ENCODE measurements around the gene AURKA. TPM values are rescaled to one million over a fixed set of nuclear protein-coding genes. Genes with fewer than 3 reads are reported as not detected.

AURKA gene
- total and polyA plus RNA-seq, 9 of the 15 experiments (the other 6 are each of a cell fraction or from before 2014, with no cell fraction given): 72.7 to 162 (median 113) TPM

DNA sequence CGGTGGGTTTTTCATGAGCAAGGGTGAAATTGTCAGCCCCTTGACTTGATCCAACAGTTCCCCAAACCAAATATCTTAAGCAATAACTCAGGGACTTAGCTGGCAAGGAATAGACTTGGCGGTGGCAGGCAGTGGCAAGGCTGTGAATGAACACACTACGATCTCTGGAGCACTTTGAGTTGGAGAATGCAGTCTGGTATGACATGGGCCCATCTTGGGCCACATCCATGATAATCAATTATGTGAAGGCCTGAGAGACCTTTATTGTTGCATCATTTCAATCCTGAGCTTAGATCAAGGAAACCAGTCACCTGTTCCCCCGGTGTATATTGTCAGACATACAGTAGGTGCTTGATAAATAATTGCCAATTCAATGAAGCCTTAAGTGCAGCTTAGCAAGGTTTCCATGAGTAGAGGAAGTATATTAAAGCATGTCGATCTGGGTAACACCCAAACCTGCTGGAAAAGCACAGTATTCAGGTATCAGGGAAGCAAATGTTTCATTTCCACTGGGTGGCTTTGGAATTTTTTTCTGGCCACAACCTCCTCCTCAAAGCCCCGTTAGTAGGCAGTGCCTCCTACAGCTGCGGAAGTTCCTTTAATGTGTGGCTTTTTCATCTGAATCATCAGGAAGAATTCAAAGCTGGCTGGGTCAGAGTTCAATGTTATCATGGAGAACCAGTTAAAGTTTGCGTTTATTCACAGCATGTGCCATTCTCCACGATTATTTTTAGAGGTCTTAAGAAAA, 30.2 kb upstream of the AURKA start (continued):
- TF ChIP-seq SPI1 (IDR thresholded peaks at IDR 0.05; ENCODE audit: borderline replicate concordance, low read depth, low read length) (peak; percentile 43; the same call in 1 of the 2 replicates), ZNF354B (CRISPR knock-in tag; IDR thresholded peaks at IDR 0.05) (no peak), CSDE1 (IDR thresholded peaks at IDR 0.05) (no peak), TAF9B (IDR thresholded peaks at IDR 0.05; ENCODE audit: partially characterized antibody) (no peak), DACH1 (IDR thresholded peaks at IDR 0.05; ENCODE audit: partially characterized antibody) (no peak), HIVEP1 (CRISPR knock-in tag; IDR thresholded peaks at IDR 0.05) (no peak), MEF2A (IDR thresholded peaks at IDR 0.05; ENCODE audit: control insufficient read depth, low read depth, low read length) (no peak), POLR2G (IDR thresholded peaks at IDR 0.05; ENCODE audit: low read depth, low read length) (no peak), RCOR1 (IDR thresholded peaks at IDR 0.05; ENCODE audit: borderline replicate concordance in 1 of 2, low read depth in 2 of 2, low read length in 2 of 2) (peak in 1 of 2 experiments; percentile 62; a peak in 1 of 4 replicates), HDAC1 (IDR thresholded peaks at IDR 0.05) (no peak), ZNF133 (CRISPR knock-in tag; IDR thresholded peaks at IDR 0.05) (no peak), SIN3A (IDR thresholded peaks at IDR 0.05; ENCODE audit: borderline replicate concordance in 2 of 2, control insufficient read depth in 1 of 2, low read depth in 2 of 2, low read length in 2 of 2) (no peak), ZNF24 (IDR thresholded peaks at IDR 0.05) (no peak), ZNF431 (CRISPR knock-in tag; IDR thresholded peaks at IDR 0.05) (no peak), ZFP1 (CRISPR knock-in tag; IDR thresholded peaks at IDR 0.05) (no peak), ZNF143 (CRISPR knock-in tag; IDR thresholded peaks at IDR 0.05) (no peak), SMARCC2 (IDR thresholded peaks at IDR 0.05; ENCODE audit: low read depth) (peak; percentile 50; the same call in 1 of the 2 replicates)
- TF ChIP-seq, protein P1, sequence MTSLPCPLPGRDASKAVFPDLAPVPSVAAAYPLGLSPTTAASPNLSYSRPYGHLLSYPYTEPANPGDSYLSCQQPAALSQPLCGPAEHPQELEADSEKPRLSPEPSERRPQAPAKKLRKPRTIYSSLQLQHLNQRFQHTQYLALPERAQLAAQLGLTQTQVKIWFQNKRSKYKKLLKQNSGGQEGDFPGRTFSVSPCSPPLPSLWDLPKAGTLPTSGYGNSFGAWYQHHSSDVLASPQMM (CRISPR knock-in tag; IDR thresholded peaks at IDR 0.05): no peak
- TF ChIP-seq, protein P2, sequence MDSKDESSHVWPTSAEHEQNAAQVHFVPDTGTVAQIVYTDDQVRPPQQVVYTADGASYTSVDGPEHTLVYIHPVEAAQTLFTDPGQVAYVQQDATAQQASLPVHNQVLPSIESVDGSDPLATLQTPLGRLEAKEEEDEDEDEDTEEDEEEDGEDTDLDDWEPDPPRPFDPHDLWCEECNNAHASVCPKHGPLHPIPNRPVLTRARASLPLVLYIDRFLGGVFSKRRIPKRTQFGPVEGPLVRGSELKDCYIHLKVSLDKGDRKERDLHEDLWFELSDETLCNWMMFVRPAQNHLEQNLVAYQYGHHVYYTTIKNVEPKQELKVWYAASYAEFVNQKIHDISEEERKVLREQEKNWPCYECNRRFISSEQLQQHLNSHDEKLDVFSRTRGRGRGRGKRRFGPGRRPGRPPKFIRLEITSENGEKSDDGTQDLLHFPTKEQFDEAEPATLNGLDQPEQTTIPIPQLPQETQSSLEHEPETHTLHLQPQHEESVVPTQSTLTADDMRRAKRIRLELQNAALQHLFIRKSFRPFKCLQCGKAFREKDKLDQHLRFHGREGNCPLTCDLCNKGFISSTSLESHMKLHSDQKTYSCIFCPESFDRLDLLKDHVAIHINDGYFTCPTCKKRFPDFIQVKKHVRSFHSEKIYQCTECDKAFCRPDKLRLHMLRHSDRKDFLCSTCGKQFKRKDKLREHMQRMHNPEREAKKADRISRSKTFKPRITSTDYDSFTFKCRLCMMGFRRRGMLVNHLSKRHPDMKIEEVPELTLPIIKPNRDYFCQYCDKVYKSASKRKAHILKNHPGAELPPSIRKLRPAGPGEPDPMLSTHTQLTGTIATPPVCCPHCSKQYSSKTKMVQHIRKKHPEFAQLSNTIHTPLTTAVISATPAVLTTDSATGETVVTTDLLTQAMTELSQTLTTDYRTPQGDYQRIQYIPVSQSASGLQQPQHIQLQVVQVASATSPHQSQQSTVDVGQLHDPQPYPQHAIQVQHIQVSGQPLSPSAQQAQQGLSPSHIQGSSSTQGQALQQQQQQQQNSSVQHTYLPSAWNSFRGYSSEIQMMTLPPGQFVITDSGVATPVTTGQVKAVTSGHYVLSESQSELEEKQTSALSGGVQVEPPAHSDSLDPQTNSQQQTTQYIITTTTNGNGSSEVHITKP (IDR thresholded peaks at IDR 0.05; ENCODE audit: partially characterized antibody): no peak
- TF ChIP-seq, protein P3, sequence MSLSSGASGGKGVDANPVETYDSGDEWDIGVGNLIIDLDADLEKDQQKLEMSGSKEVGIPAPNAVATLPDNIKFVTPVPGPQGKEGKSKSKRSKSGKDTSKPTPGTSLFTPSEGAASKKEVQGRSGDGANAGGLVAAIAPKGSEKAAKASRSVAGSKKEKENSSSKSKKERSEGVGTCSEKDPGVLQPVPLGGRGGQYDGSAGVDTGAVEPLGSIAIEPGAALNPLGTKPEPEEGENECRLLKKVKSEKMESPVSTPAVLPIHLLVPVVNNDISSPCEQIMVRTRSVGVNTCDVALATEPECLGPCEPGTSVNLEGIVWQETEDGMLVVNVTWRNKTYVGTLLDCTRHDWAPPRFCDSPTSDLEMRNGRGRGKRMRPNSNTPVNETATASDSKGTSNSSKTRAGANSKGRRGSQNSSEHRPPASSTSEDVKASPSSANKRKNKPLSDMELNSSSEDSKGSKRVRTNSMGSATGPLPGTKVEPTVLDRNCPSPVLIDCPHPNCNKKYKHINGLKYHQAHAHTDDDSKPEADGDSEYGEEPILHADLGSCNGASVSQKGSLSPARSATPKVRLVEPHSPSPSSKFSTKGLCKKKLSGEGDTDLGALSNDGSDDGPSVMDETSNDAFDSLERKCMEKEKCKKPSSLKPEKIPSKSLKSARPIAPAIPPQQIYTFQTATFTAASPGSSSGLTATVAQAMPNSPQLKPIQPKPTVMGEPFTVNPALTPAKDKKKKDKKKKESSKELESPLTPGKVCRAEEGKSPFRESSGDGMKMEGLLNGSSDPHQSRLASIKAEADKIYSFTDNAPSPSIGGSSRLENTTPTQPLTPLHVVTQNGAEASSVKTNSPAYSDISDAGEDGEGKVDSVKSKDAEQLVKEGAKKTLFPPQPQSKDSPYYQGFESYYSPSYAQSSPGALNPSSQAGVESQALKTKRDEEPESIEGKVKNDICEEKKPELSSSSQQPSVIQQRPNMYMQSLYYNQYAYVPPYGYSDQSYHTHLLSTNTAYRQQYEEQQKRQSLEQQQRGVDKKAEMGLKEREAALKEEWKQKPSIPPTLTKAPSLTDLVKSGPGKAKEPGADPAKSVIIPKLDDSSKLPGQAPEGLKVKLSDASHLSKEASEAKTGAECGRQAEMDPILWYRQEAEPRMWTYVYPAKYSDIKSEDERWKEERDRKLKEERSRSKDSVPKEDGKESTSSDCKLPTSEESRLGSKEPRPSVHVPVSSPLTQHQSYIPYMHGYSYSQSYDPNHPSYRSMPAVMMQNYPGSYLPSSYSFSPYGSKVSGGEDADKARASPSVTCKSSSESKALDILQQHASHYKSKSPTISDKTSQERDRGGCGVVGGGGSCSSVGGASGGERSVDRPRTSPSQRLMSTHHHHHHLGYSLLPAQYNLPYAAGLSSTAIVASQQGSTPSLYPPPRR (CRISPR knock-in tag; IDR thresholded peaks at IDR 0.05; ENCODE audit: borderline replicate concordance): no peak

Measured in K562 (cell line).